Thoracic aorta (tissue), 2 donors: ENCODE data around the gene PTPRH. TPM values are rescaled to one million over a fixed set of nuclear protein-coding genes. Genes with fewer than 3 reads are reported as not detected.

Source experiments
- ATAC-seq: fragments of 150-250 bp; one replicate; pipeline ENCODE4 v1.8.0; 2017; ENCODE audit warnings: low read depth; ENCODE audit not compliant: insufficient number of reproducible peaks, low FRiP score
- DNase-seq: peaks from one replicate; pipeline ENCODE4 v3.0.0-alpha.2; 2020; ENCODE audit warnings: low spot score
- H3K27ac ChIP-seq, 2 donors: fragments of 200-600 bp; sonication (generic); 1 replicate in 1 of 2; 2 replicates in 1 of 2; pipeline ENCODE4 v1.5.1; 2016; ENCODE audit warnings: mild to moderate bottlenecking in 2 of 2, moderate library complexity in 2 of 2
- H3K27me3 ChIP-seq: fragments of 200-600 bp; sonication (generic); replicated peaks from 2 replicates; pipeline ENCODE4 v1.6.0; 2016; ENCODE audit warnings: mild to moderate bottlenecking; ENCODE audit not compliant: insufficient read depth
- H3K36me3 ChIP-seq: fragments of 200-600 bp; sonication (generic); one replicate; pipeline ENCODE4 v1.5.1; 2016
- H3K4me1 ChIP-seq, 2 donors: fragments of 200-600 bp; sonication (generic); 1 replicate in 1 of 2; 2 replicates in 1 of 2; pipeline versions ENCODE4 v1.5.1 to v1.6.0; 2016; ENCODE audit warnings: low read depth in 2 of 2, mild to moderate bottlenecking in 1 of 2; ENCODE audit not compliant: control insufficient read depth in 1 of 2
- H3K4me3 ChIP-seq: fragments of 200-600 bp; sonication (generic); 2 replicates; pipeline ENCODE4 v1.5.1; 2016; ENCODE audit warnings: mild to moderate bottlenecking
- H3K9me3 ChIP-seq: fragments of 200-600 bp; sonication (generic); 2 replicates; pipeline ENCODE4 v1.5.1; 2016
- total RNA-seq, 2 donors: library from RNA; depleted of rRNA; stranded (reverse); fragments of >200 nt; gene quantifications; one replicate each; pipeline versions ENCODE4 v1.1.0 to v1.2.3, GENCODE V29; 2016
- TF ChIP-seq, protein P1 (sequence below): fragments of 200-600 bp; sonication (generic); IDR thresholded peaks from one replicate; pipeline ENCODE4 v1.5.1; 2019; ENCODE audit warnings: antibody characterized with exemption

Gene PTPRH
- total RNA-seq, 2 donors from 2014 or later: 0.14 to 1.1 TPM

DNA sequence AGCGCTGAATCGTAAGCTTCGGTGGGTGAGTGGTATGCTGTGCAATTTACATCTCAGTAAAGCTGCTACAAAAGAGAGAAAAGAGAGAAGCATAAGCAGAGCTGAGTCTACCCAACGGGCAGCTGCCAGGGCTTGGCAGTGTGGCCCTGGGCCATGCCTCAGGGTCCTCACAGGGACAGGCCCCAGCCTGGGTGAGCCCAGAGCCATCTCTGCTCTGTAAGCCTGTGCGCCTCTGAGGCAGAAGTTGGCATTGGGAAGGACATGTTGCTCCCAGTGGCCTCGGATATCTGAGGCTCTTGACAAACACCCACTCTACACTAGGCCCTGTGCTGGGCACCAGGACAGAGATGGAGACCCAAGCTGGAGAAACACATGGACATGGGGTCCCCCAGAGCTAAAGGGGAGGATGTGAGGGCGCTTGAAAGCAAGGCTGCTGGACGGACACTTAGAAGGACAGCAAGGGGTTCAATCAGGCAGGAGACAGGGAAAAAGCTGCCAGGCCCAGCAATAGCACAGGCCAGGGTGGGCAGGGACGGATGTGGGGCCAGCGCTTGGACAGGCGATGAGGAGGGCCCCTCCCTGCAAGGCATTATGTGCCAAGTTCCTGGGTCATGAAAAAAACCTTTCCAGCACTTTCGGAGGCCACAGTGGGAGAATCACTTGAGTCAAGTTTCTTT is 34.8 kb upstream of the PTPRH start:
- DNase-seq: no peak
- Histone ChIP-seq H3K4me3 (no peak overlapping the region), H3K4me1 (no peaks in the 10 kb centered on the region), H3K27me3 (no peaks in the 10 kb centered on the region), H3K27ac (no peak overlapping the region), H3K36me3 (peaks cover 64% of the 10 kb centered on the region), H3K9me3 (no peaks in the 10 kb centered on the region)
- ATAC-seq: no peak
- TF ChIP-seq, protein P1, sequence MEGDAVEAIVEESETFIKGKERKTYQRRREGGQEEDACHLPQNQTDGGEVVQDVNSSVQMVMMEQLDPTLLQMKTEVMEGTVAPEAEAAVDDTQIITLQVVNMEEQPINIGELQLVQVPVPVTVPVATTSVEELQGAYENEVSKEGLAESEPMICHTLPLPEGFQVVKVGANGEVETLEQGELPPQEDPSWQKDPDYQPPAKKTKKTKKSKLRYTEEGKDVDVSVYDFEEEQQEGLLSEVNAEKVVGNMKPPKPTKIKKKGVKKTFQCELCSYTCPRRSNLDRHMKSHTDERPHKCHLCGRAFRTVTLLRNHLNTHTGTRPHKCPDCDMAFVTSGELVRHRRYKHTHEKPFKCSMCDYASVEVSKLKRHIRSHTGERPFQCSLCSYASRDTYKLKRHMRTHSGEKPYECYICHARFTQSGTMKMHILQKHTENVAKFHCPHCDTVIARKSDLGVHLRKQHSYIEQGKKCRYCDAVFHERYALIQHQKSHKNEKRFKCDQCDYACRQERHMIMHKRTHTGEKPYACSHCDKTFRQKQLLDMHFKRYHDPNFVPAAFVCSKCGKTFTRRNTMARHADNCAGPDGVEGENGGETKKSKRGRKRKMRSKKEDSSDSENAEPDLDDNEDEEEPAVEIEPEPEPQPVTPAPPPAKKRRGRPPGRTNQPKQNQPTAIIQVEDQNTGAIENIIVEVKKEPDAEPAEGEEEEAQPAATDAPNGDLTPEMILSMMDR: no peak

DNA sequence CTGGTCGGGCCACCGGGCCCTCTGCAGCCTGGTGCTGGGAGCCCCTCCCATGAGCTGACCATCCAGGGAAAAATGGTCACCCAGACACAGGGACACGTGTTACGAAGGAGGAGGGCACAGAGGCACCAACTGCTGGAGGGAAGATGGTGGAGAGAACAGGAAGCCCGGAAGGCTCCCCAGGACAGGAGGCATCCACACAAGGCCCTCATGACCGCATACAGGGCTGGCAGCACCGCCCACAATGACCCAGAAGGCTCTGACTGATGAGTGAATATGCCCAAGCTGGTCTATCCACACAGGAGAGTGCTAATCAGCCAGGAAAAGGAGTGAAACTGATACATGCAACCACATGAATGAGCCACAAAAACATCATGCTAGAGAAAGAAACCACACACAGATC is 33.2 kb upstream of the PTPRH start:
- H3K27me3 ChIP-seq: no peaks in the 10 kb centered on the region
- no peak overlapping the region for H3K27ac ChIP-seq
- no peaks in the 10 kb centered on the region for H3K9me3 ChIP-seq
- TF ChIP-seq, protein P1: no peak
- peaks cover 80% of the 10 kb centered on the region for H3K36me3 ChIP-seq
- ATAC-seq (no peak), DNase-seq (no peak)
- no peak overlapping the region for H3K4me3 ChIP-seq
- H3K4me1 ChIP-seq: no peaks in the 10 kb centered on the region

DNA sequence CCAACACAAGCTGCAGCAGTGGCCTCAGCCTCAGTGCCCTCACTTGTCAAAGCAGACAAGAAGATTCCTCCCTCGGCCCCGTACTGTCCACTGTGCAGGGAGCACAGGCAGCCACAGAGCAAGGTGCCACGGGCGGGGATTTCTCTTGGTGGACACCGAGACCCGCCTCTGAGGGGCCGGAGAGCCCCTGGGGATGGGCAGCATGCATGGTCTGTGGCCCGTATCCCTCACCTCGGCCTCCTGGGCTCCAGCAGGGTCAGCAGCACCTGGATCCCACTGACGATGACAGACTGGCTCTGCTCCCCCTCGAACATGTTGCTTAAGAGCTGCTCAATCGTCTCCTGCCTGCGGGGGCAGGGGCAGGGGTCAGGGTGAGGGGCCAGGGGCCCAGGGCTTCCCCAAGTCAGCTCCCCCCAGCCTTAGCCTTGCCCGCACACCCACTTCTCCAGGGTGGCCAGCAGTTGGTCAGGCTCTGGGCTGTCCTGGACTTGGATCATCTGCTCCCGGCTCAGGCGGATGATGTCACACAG is 32.7 kb upstream of the PTPRH start:
- no peak for ATAC-seq
- no peaks in the 10 kb centered on the region for H3K4me1 ChIP-seq
- H3K9me3 ChIP-seq: no peaks in the 10 kb centered on the region
- no peaks in the 10 kb centered on the region for H3K27me3 ChIP-seq
- H3K36me3 ChIP-seq: peaks cover 84% of the 10 kb centered on the region
- H3K27ac ChIP-seq: no peak overlapping the region
- TF ChIP-seq, protein P1: no peak
- H3K4me3 ChIP-seq: no peak overlapping the region
- DNase-seq: no peak

DNA sequence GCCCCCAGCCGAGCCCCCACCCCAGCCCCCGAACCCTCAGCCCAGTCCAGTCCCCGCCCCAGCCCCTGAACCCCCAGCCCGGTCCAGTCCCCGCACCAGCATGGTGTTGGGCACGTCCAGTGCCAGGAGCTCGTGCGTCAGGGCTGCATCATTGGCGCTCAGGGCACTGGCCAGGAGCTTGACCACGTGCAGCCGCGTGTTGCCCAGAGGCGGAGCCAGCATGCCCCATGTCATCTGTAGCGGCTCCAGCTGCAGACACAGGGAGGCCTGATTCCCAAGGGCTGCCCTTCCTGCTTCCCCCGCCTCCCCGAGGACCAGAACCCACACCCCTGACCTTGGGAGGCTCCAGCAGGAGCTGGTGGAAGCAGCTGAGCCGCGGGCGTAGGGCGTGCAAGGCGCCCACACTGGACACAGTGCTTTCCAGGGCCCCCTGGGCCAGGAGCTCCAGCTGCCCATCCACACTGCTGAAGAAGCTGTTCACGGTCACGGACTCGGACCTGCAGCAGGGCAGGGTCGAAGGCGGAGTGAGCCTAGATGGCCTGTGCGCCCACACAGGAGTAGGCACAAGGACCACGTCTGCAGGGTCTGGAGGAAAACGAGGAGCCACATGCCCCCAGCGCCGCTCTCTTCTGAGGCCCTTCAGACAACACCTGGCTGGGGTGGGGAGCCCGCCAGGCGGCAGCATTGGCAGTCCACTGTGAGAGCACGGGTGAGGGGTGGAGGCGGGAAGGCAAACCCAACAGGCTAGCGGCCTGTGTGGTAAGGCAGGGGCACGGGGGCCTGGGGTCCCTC is 32.0 kb upstream of the PTPRH start:
- DNase-seq (no peak), ATAC-seq (no peak)
- Histone ChIP-seq H3K4me3 (no peak overlapping the region), H3K4me1 (no peaks in the 10 kb centered on the region), H3K9me3 (no peaks in the 10 kb centered on the region), H3K27ac (no peak overlapping the region), H3K36me3 (peaks cover 85% of the 10 kb centered on the region), H3K27me3 (no peaks in the 10 kb centered on the region)
- TF ChIP-seq, protein P1: no peak

DNA sequence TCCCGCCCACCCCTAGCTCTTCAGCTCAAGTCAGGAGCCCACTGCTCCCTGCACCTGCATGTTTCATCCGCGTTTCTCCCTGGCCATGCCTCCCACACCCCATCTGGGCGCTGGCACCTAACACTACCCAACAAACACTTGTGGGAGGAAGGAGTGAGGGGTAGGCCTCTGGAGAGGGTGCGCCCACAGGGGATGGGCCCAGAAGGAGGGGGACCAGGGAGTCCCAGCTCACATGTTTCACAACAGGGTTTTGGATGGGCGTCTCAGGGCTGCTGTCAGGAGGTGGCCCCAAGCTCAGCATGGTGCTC is 31.4 kb upstream of the PTPRH start:
- TF ChIP-seq, protein P1: no peak
- H3K4me1 ChIP-seq: no peaks in the 10 kb centered on the region
- no peaks in the 10 kb centered on the region for H3K9me3 ChIP-seq
- peaks cover 84% of the 10 kb centered on the region for H3K36me3 ChIP-seq
- H3K4me3 ChIP-seq: no peak overlapping the region
- H3K27ac ChIP-seq: no peak overlapping the region
- DNase-seq (no peak), ATAC-seq (no peak)
- no peaks in the 10 kb centered on the region for H3K27me3 ChIP-seq
